Ishikawa (cell line): ENCODE measurements around the gene BEND7.

Experiments
- CEBPB ChIP-seq: IDR thresholded peaks from 2 replicates; pipeline ENCODE4 v1.6.1; 2012
- CREB1 ChIP-seq: IDR thresholded peaks from 2 replicates; pipeline ENCODE4 v1.6.1; 2012; ENCODE audit warnings: low read depth
- EGR1 ChIP-seq: IDR thresholded peaks from 2 replicates; pipeline ENCODE4 v1.6.1; 2012
- EP300 ChIP-seq: IDR thresholded peaks from 2 replicates; pipeline ENCODE4 v1.6.1; 2012; ENCODE audit warnings: borderline replicate concordance
- FOXM1 ChIP-seq: IDR thresholded peaks from 2 replicates; pipeline ENCODE4 v1.6.1; 2012; ENCODE audit warnings: low read depth, borderline replicate concordance
- MAX ChIP-seq: IDR thresholded peaks from 2 replicates; pipeline ENCODE4 v1.6.1; 2012
- NFIC ChIP-seq: IDR thresholded peaks from 2 replicates; pipeline ENCODE4 v1.6.1; 2012
- RAD21 ChIP-seq: IDR thresholded peaks from 2 replicates; pipeline ENCODE4 v1.6.1; 2012; ENCODE audit warnings: low read depth
- REST ChIP-seq: IDR thresholded peaks from 2 replicates; pipeline ENCODE4 v1.6.1; 2012; ENCODE audit warnings: low read depth, mild to moderate bottlenecking
- TAF1 ChIP-seq: IDR thresholded peaks from 2 replicates; pipeline ENCODE4 v1.6.1; 2012; ENCODE audit warnings: low read depth, mild to moderate bottlenecking
- TCF12 ChIP-seq: IDR thresholded peaks from 2 replicates; pipeline ENCODE4 v1.6.1; 2012; ENCODE audit warnings: low read depth
- TEAD4 ChIP-seq: IDR thresholded peaks from 2 replicates; pipeline ENCODE4 v1.6.1; 2012
- YY1 ChIP-seq: IDR thresholded peaks from 2 replicates; pipeline ENCODE4 v1.6.1; 2012; ENCODE audit warnings: low read depth
- ZBTB7A ChIP-seq: IDR thresholded peaks from 2 replicates; pipeline ENCODE4 v1.6.1; 2012; ENCODE audit warnings: low read depth
- TF ChIP-seq, protein P1 (sequence below): IDR thresholded peaks from 2 replicates; pipeline ENCODE4 v1.6.1; 2012

BEND7 gene

GRCh38 chr10:13475124-13475523 lies 53.7 kb downstream of the BEND7 start:
- TF ChIP-seq YY1 (no peak), CREB1 (no peak), TCF12 (no peak), CEBPB (no peak), TEAD4 (no peak), FOXM1 (no peak), EP300 (no peak), MAX (no peak), ZBTB7A (no peak), NFIC (no peak), EGR1 (no peak), RAD21 (no peak), TAF1 (no peak)
- TF ChIP-seq, protein P1, sequence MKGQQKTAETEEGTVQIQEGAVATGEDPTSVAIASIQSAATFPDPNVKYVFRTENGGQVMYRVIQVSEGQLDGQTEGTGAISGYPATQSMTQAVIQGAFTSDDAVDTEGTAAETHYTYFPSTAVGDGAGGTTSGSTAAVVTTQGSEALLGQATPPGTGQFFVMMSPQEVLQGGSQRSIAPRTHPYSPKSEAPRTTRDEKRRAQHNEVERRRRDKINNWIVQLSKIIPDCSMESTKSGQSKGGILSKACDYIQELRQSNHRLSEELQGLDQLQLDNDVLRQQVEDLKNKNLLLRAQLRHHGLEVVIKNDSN: no peak

DNA sequence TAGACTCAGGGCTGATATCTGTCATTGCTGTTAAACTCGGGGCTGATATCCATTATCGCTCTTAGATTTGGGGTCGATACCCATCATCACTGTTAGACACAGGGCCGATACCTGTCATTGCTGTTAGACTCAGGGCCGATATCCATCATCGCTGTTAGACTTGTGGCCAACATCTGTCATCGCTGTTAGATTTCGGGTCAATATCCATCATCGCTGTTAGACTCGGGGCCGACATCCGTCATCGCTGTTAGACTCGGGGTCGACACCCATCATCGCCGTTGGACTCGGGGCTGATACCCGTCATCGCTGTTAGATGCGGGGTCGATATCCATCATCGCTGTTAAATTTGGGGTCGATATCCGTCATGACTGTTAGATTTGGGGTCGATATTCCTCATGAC lies 54.8 kb downstream of the BEND7 start:
- TF ChIP-seq TEAD4 (no peak), EP300 (no peak), EGR1 (no peak), CREB1 (no peak), RAD21 (no peak)

- TF ChIP-seq TAF1: no peak
- no peak for TF ChIP-seq TEAD4
- TF ChIP-seq CREB1: no peak
- no peak for TF ChIP-seq EGR1
- TF ChIP-seq RAD21: no peak
- TF ChIP-seq YY1: no peak
- no peak for TF ChIP-seq FOXM1
- no peak for TF ChIP-seq TCF12
- TF ChIP-seq NFIC: no peak
- TF ChIP-seq, protein P1: no peak
- no peak for TF ChIP-seq EP300
- TF ChIP-seq REST: no peak
- TF ChIP-seq CEBPB: no peak
- TF ChIP-seq ZBTB7A: no peak
- no peak for TF ChIP-seq MAX
Measured at GRCh38 chr10:13472359-13472758, 56.5 kb downstream of the BEND7 start.

GRCh38 chr10:13470270-13470669 lies 58.5 kb downstream of the BEND7 start:
- no peak for TF ChIP-seq EP300
- TF ChIP-seq TAF1: no peak
- TF ChIP-seq CEBPB: no peak
- no peak for TF ChIP-seq RAD21
- no peak for TF ChIP-seq YY1
- no peak for TF ChIP-seq EGR1
- no peak for TF ChIP-seq CREB1
- TF ChIP-seq TEAD4: no peak
- TF ChIP-seq MAX: no peak
- TF ChIP-seq, protein P1: no peak
- TF ChIP-seq NFIC: no peak
- no peak for TF ChIP-seq ZBTB7A
- no peak for TF ChIP-seq TCF12
- no peak for TF ChIP-seq REST
- no peak for TF ChIP-seq FOXM1

DNA sequence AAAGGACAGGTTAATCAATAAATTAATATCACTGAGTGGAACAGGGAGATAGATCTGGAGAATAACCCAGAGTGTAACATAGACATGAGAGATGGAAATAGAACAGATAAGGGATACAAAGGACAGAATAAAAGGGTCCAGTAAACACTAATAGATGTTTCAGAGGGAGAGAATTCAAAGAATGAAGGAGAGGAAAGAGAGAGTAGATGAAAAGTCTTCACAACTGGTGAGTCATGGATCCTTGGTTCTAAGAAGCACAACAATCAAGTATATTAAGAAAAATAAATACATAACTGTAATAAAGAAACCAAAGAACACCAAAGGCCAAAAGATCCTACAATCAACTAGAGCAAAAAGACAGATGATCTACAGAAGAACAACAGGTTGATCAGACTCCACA lies 66.3 kb downstream of the BEND7 start:
- TF ChIP-seq CREB1 (no peak), MAX (no peak)

DNA sequence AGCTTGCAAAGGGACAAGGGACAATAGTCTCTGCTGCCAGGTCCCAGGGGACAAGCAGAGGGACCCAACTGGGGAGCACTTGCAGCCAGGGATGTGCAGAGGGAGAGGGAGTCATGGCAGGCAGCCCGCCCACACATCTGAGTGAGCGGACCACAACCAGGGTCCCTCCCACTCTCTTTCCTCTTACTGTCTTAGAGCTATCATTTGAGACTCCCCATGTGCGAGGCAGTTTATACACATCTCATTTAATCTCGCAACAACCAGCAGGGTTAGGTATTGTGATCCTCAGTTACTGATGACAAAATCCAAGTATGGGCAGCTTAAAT lies 70.2 kb downstream of the BEND7 start:
- TF ChIP-seq CEBPB (no peak), CREB1 (no peak), EP300 (no peak), ZBTB7A (no peak)
